ENCODE data around the gene ETS1.

Gene ETS1

GRCh38 chr11:128420265-128420664, 167.1 kb downstream of the ETS1 start:
- H3K4me1 ChIP-seq (ENCODE audit: low read depth, poor library complexity, severe bottlenecking) = peaks cover 32% of the 10 kb centered on the region
- no peak overlapping the region for H3K4me2 ChIP-seq
- H3K27me3 ChIP-seq (ENCODE audit: insufficient read depth, low read depth) = no peaks in the 10 kb centered on the region
- H3K9ac ChIP-seq = no peak overlapping the region
- TF ChIP-seq, protein P1, sequence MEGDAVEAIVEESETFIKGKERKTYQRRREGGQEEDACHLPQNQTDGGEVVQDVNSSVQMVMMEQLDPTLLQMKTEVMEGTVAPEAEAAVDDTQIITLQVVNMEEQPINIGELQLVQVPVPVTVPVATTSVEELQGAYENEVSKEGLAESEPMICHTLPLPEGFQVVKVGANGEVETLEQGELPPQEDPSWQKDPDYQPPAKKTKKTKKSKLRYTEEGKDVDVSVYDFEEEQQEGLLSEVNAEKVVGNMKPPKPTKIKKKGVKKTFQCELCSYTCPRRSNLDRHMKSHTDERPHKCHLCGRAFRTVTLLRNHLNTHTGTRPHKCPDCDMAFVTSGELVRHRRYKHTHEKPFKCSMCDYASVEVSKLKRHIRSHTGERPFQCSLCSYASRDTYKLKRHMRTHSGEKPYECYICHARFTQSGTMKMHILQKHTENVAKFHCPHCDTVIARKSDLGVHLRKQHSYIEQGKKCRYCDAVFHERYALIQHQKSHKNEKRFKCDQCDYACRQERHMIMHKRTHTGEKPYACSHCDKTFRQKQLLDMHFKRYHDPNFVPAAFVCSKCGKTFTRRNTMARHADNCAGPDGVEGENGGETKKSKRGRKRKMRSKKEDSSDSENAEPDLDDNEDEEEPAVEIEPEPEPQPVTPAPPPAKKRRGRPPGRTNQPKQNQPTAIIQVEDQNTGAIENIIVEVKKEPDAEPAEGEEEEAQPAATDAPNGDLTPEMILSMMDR (conservative IDR thresholded peaks at IDR 0.05; ENCODE audit: low read depth, low read length) = no peak
- no peaks in the 10 kb centered on the region for H3K36me3 ChIP-seq (ENCODE audit: insufficient read depth)
- H3K4me3 ChIP-seq (IDR thresholded peaks at IDR 0.05; ENCODE audit: insufficient read depth, low read depth, low read length) = no peak overlapping the region
- no peak overlapping the region for H3K27ac ChIP-seq
- no peaks in the 10 kb centered on the region for H3K79me2 ChIP-seq (ENCODE audit: insufficient read depth, low read depth)
- no peak overlapping the region for H2AFZ ChIP-seq (ENCODE audit: low read depth)
- H4K20me1 ChIP-seq (ENCODE audit: insufficient read depth) = no peaks in the 10 kb centered on the region

DNA sequence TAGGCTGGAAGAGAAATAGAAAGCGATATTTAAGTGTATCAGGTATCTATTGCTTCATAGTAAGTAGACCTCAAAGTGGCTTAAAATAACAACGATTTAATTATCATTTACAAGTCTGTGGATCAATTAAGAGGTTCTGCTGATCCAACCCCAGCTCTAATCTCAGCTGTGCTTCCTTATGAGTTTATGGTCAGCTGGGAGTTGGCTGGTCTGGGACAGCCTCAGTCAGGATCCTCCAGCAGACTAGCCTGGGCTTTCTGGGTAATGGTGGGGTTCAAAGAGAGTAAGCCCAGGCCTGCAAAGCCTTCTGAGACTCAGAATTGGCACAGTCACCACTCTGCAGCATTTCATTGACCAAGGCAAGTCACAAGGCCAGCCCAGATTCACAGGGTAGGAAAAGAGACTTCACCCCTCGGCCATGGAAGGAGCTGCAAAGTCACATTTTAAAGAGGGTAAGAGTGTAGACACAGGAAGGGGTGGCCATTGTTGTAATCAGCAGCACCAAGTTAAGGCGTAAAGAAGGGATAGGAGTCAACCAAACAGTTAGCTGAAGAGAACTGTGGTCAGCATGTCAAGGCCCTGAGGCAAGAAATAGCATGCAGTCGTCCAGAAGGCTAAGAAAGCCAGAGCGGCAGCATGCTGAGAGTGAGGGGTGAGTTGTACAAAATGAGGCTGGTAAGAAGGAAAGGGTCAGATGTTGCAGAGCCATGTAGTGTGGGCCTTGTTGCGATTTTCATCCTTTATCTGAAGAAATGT, 168.2 kb downstream of the ETS1 start:
- Histone ChIP-seq H2AFZ (ENCODE audit: low read depth) (no peak overlapping the region), H3K9ac (no peak overlapping the region), H4K20me1 (ENCODE audit: insufficient read depth) (no peaks in the 10 kb centered on the region), H3K27ac (no peak overlapping the region), H3K4me3 (IDR thresholded peaks at IDR 0.05; ENCODE audit: insufficient read depth, low read depth, low read length) (no peak overlapping the region), H3K4me2 (no peak overlapping the region), H3K4me1 (ENCODE audit: low read depth, poor library complexity, severe bottlenecking) (peaks cover 43% of the 10 kb centered on the region), H3K79me2 (ENCODE audit: insufficient read depth, low read depth) (no peaks in the 10 kb centered on the region), H3K36me3 (ENCODE audit: insufficient read depth) (no peaks in the 10 kb centered on the region), H3K27me3 (ENCODE audit: insufficient read depth, low read depth) (no peaks in the 10 kb centered on the region)
- TF ChIP-seq, protein P1 (conservative IDR thresholded peaks at IDR 0.05; ENCODE audit: low read depth, low read length) = no peak

- Histone ChIP-seq H3K79me2 (ENCODE audit: insufficient read depth, low read depth) (no peaks in the 10 kb centered on the region), H3K4me1 (ENCODE audit: low read depth, poor library complexity, severe bottlenecking) (peaks cover 51% of the 10 kb centered on the region), H3K27ac (no peak overlapping the region), H3K4me2 (no peak overlapping the region), H2AFZ (ENCODE audit: low read depth) (no peak overlapping the region), H4K20me1 (ENCODE audit: insufficient read depth) (no peaks in the 10 kb centered on the region), H3K27me3 (ENCODE audit: insufficient read depth, low read depth) (no peaks in the 10 kb centered on the region), H3K36me3 (ENCODE audit: insufficient read depth) (no peaks in the 10 kb centered on the region), H3K4me3 (IDR thresholded peaks at IDR 0.05; ENCODE audit: insufficient read depth, low read depth, low read length) (no peak overlapping the region), H3K9ac (no peak overlapping the region)
- TF ChIP-seq, protein P1 (conservative IDR thresholded peaks at IDR 0.05; ENCODE audit: low read depth, low read length) = no peak
Measured at GRCh38 chr11:128417607-128418324, 169.6 kb downstream of the ETS1 start.

DNA sequence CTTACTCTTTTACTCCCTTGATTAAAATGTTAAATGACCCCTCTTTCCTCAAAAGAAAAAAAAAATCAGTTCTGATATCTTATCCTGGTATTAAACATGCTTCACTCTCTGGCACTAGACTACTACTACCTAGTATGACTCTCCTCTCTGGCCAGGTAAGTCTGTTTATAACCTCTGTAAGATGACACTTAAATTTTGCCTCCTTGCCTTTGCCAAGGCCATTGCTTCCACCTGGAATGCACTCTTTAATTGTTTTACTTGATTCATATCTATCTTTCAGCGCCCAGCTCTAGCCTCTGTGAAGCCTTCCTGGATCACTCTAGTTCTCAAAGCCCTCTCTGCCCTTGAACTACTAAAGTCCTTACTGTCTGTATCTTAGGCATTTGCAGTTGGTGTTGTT, 170.4 kb downstream of the ETS1 start:
- no peaks in the 10 kb centered on the region for H3K27me3 ChIP-seq (ENCODE audit: insufficient read depth, low read depth)
- H3K4me2 ChIP-seq = no peak overlapping the region
- no peak overlapping the region for H3K4me3 ChIP-seq (IDR thresholded peaks at IDR 0.05; ENCODE audit: insufficient read depth, low read depth, low read length)
- H3K36me3 ChIP-seq (ENCODE audit: insufficient read depth) = no peaks in the 10 kb centered on the region
- H3K27ac ChIP-seq = no peak overlapping the region
- H3K4me1 ChIP-seq (ENCODE audit: low read depth, poor library complexity, severe bottlenecking) = peaks cover 56% of the 10 kb centered on the region
- no peak overlapping the region for H3K9ac ChIP-seq
- no peaks in the 10 kb centered on the region for H4K20me1 ChIP-seq (ENCODE audit: insufficient read depth)
- H3K79me2 ChIP-seq (ENCODE audit: insufficient read depth, low read depth) = no peaks in the 10 kb centered on the region
- TF ChIP-seq, protein P1 (conservative IDR thresholded peaks at IDR 0.05; ENCODE audit: low read depth, low read length) = no peak
- H2AFZ ChIP-seq (ENCODE audit: low read depth) = no peak overlapping the region
